Liver (tissue), 9 donors: ENCODE measurements around the gene SIL1. TPM values are rescaled to one million over a fixed set of nuclear protein-coding genes. Genes with fewer than 3 reads are reported as not detected.

Experiments
- DNase-seq: peaks from one replicate; pipeline ENCODE4 v3.0.0-alpha.2; 2017; ENCODE audit warnings: low spot score
- H3K27ac ChIP-seq, 2 donors: one replicate each; pipeline ENCODE4 v1.7.0; 2013; ENCODE audit warnings: inconsistent platforms in 2 of 2, low read length in 2 of 2, control low read depth in 1 of 2, low read depth in 1 of 2, mild to moderate bottlenecking in 1 of 2
- H3K27me3 ChIP-seq, 4 donors: one replicate each; pipeline versions ENCODE4 v1.6.1 to v1.7.0; 2013; ENCODE audit warnings: low read length in 3 of 4, inconsistent platforms in 1 of 4, mild to moderate bottlenecking in 1 of 4, moderate library complexity in 1 of 4; ENCODE audit not compliant: control insufficient read depth in 4 of 4, insufficient read depth in 4 of 4
- H3K36me3 ChIP-seq, 4 donors: one replicate each; pipeline versions ENCODE4 v1.6.1 to v1.7.0; 2013; ENCODE audit warnings: low read length in 3 of 4, mild to moderate bottlenecking in 3 of 4, low read depth in 1 of 4, moderate library complexity in 1 of 4; ENCODE audit not compliant: control insufficient read depth in 4 of 4, insufficient read depth in 3 of 4
- H3K4me1 ChIP-seq, 4 donors: one replicate each; pipeline versions ENCODE4 v1.6.1 to v1.7.0; 2013; ENCODE audit warnings: low read length in 3 of 4, mild to moderate bottlenecking in 3 of 4, moderate library complexity in 1 of 4; ENCODE audit not compliant: control insufficient read depth in 4 of 4, insufficient read depth in 4 of 4
- H3K4me3 ChIP-seq, 3 donors: one replicate each; pipeline versions ENCODE4 v1.6.1 to v1.7.0; 2013; ENCODE audit warnings: low read length in 3 of 3, control low read depth in 1 of 3, low read depth in 1 of 3, mild to moderate bottlenecking in 1 of 3
- H3K9ac ChIP-seq, 2 donors: one replicate each; pipeline ENCODE4 v1.7.0; 2013; ENCODE audit warnings: low read length in 2 of 2, mild to moderate bottlenecking in 2 of 2, moderate library complexity in 2 of 2, control low read depth in 1 of 2, low read depth in 1 of 2
- H3K9me3 ChIP-seq, 4 donors: one replicate each; pipeline versions ENCODE4 v1.6.1 to v1.7.0; 2013; ENCODE audit warnings: low read length in 3 of 4; ENCODE audit not compliant: control insufficient read depth in 4 of 4
- ATF3 ChIP-seq: IDR thresholded peaks from 2 replicates; pipeline ENCODE4 v1.6.1; 2016; ENCODE audit warnings: antibody characterized with exemption
- CTCF ChIP-seq: fragments of 150-350 bp; IDR thresholded peaks from 2 replicates; pipeline ENCODE4 v1.5.1; 2017; ENCODE audit warnings: improper control_type of control experiment, low read depth, low read length; ENCODE audit not compliant: missing input control
- EGR1 ChIP-seq, 2 donors: IDR thresholded peaks; 2 replicates each; pipeline ENCODE4 v1.6.1; 2016 to 2018; ENCODE audit warnings: antibody characterized with exemption in 2 of 2, low read depth in 2 of 2
- FOXA2 ChIP-seq: IDR thresholded peaks from 2 replicates; pipeline ENCODE4 v1.6.1; 2016; ENCODE audit warnings: antibody characterized with exemption
- HNF4A ChIP-seq, 2 donors: conservative IDR thresholded peaks; 2 replicates each; pipeline ENCODE4 v1.6.1; 2016; ENCODE audit warnings: antibody characterized with exemption in 2 of 2, mild to moderate bottlenecking in 2 of 2
- HNF4G ChIP-seq: IDR thresholded peaks from 2 replicates; pipeline ENCODE4 v1.6.1; 2016; ENCODE audit warnings: antibody characterized with exemption
- MAX ChIP-seq: IDR thresholded peaks from 2 replicates; pipeline ENCODE4 v1.6.1; 2016; ENCODE audit warnings: antibody characterized with exemption
- NR2F2 ChIP-seq: IDR thresholded peaks from 2 replicates; pipeline ENCODE4 v1.6.1; 2016; ENCODE audit warnings: antibody characterized with exemption
- RAD21 ChIP-seq, 2 donors: IDR thresholded peaks; 2 replicates each; pipeline ENCODE4 v1.6.1; 2016; ENCODE audit warnings: antibody characterized with exemption in 2 of 2, mild to moderate bottlenecking in 2 of 2
- REST ChIP-seq: IDR thresholded peaks from 2 replicates; pipeline ENCODE4 v1.6.1; 2016; ENCODE audit warnings: antibody characterized with exemption, mild to moderate bottlenecking
- SP1 ChIP-seq: IDR thresholded peaks from 2 replicates; pipeline ENCODE4 v1.6.1; 2018; ENCODE audit warnings: antibody characterized with exemption, mild to moderate bottlenecking
- YY1 ChIP-seq: IDR thresholded peaks from 2 replicates; pipeline ENCODE4 v1.6.1; 2016; ENCODE audit warnings: antibody characterized with exemption, mild to moderate bottlenecking
- ZBTB33 ChIP-seq: IDR thresholded peaks from 2 replicates; pipeline ENCODE4 v1.6.1; 2016; ENCODE audit warnings: antibody characterized with exemption
- WGBS: extraction: QIAGEN DNeasy Blood & Tissue Kit; methylation state at CpG from one replicate; pipeline ENCODE4 v1.1.7; 2013; 5-methylcytosine and 5-hydroxymethylcytosine counted together
- polyA plus RNA-seq, 2 donors: library from polyadenylated mRNA; stranded (reverse) in 1 of 2; unstranded in 1 of 2; fragments of 200-250 nt in 1 of 2; fragments of >200 nt in 1 of 2; fragmentation: Nextera tagmentation in 1 of 2; extraction: Ambion mirVana in 1 of 2; gene quantifications; one replicate each; pipeline versions ENCODE4 v1.2.1 to v1.2.3, GENCODE V29; 2013 to 2015
- total RNA-seq, 2 donors: library from RNA; depleted of rRNA; stranded (reverse); fragments of >200 nt; gene quantifications; one replicate each; pipeline ENCODE4 v1.2.3, GENCODE V29; 2014
- donor health status: healthy.
- donor health status: healthy.
- donor health status: healthy.
- donor health status: healthy.
- donor health status: healthy.

The SIL1 gene
- total and polyA plus RNA-seq, 4 donors = 38.1 to 95.1 (median 76.2) TPM

GRCh38 chr5:138969323-138970002 lies 228.7 kb downstream of the SIL1 start (continued):
- TF ChIP-seq MAX (no peak), SP1 (no peak), HNF4G (no peak), CTCF (no peak), ATF3 (no peak), HNF4A (conservative IDR thresholded peaks at IDR 0.05) (no peak)

- Histone ChIP-seq H3K4me3 (no peak overlapping the region), H3K27ac (no peak overlapping the region), H3K9me3 (no peaks in the 10 kb centered on the region), H3K36me3 (no peaks in the 10 kb centered on the region), H3K9ac (no peak overlapping the region), H3K27me3 (no peaks in the 10 kb centered on the region), H3K4me1 (no peaks in the 10 kb centered on the region)
- WGBS = 95% methylated on average over 4 of the region's 4 CpGs
- no peak for TF ChIP-seq SP1
- TF ChIP-seq REST = no peak
- no peak for TF ChIP-seq RAD21 (IDR thresholded peaks at IDR 0.05)
- no peak for TF ChIP-seq FOXA2
- TF ChIP-seq MAX = no peak
- no peak for DNase-seq
Measured at GRCh38 chr5:138968601-138969000, 229.6 kb downstream of the SIL1 start.

GRCh38 chr5:138967791-138968448 lies 230.2 kb downstream of the SIL1 start:
- Histone ChIP-seq H3K27ac (no peak overlapping the region), H3K9me3 (no peaks in the 10 kb centered on the region), H3K4me3 (no peak overlapping the region), H3K27me3 (no peaks in the 10 kb centered on the region), H3K9ac (no peak overlapping the region), H3K4me1 (no peaks in the 10 kb centered on the region), H3K36me3 (no peaks in the 10 kb centered on the region)
- DNase-seq = no peak
- WGBS = 87% methylated on average over 10 of the region's 10 CpGs
- TF ChIP-seq RAD21 (IDR thresholded peaks at IDR 0.05) (no peak), MAX (no peak), ZBTB33 (no peak), CTCF (no peak), NR2F2 (no peak), YY1 (no peak), EGR1 (IDR thresholded peaks at IDR 0.05; ENCODE audit: low read depth in 2 of 2) (no peak)
